Stimulated activated CD8-positive, alpha-beta memory T cell treated with anti-CD3 and anti-CD28 coated beads, Interleukin-7, amount 100 ng/mL, for 1 hour (primary cell): Measurements from ENCODE around the gene ADAM10.
"Not testable (repeated sequence)": the region's sequence is repeated elsewhere in the genome, so short reads cannot be mapped to it uniquely, and the experiment has no call there.

Experiments
- DNase-seq, 2 donors: peaks; one replicate each; pipeline ENCODE4 v3.0.0-alpha.2; 2020; ENCODE audit warnings: low read depth in 2 of 2

The ADAM10 gene

GRCh38 chr15:58749532-58750337, at the start of gene ADAM10:
Gene ADAM10, minus strand, starts transcription at chr15:58749707. Its CDS starts 173 bp downstream, at chr15:58749534.
- peak; percentile 95 to 96 for DNase-seq

GRCh38 chr15:58797505-58797904, 48.0 kb upstream of the ADAM10 start:
- no peak for DNase-seq

GRCh38 chr15:58795825-58796224, 46.3 kb upstream of the ADAM10 start:
- no peak for DNase-seq

GRCh38 chr15:58793862-58794261, 44.4 kb upstream of the ADAM10 start:
- DNase-seq = no peak

GRCh38 chr15:58788056-58788710, 38.7 kb upstream of the ADAM10 start:
- DNase-seq = no peak

GRCh38 chr15:58785355-58785754, 35.8 kb upstream of the ADAM10 start:
- DNase-seq = no peak

- DNase-seq = no peak
Measured at GRCh38 chr15:58779554-58779953, 30.0 kb upstream of the ADAM10 start.

- no peak for DNase-seq
Measured at GRCh38 chr15:58777107-58777506, 27.6 kb upstream of the ADAM10 start.

- no peak for DNase-seq
Measured at GRCh38 chr15:58775402-58775801, 25.9 kb upstream of the ADAM10 start.

- no peak for DNase-seq
Measured at GRCh38 chr15:58773024-58773423, 23.5 kb upstream of the ADAM10 start.

GRCh38 chr15:58771621-58772250, 22.2 kb upstream of the ADAM10 start:
- DNase-seq = no peak

- DNase-seq = peak; percentile 81 to 85
Measured at GRCh38 chr15:58770857-58771620, 21.5 kb upstream of the ADAM10 start, which contains the start of gene MINDY2. Gene MINDY2, plus strand, starts transcription at chr15:58771302. Its CDS starts 94 bp downstream, at chr15:58771396.

GRCh38 chr15:58770519-58770856, 21.0 kb upstream of the ADAM10 start:
- DNase-seq = no peak

- DNase-seq = not testable (repeated sequence)
Measured at GRCh38 chr15:58768601-58769004, 19.1 kb upstream of the ADAM10 start.

GRCh38 chr15:58766290-58766689, 16.8 kb upstream of the ADAM10 start:
- no peak for DNase-seq

- DNase-seq = no peak
Measured at GRCh38 chr15:58764468-58764867, 15.0 kb upstream of the ADAM10 start.

GRCh38 chr15:58762731-58763130, 13.2 kb upstream of the ADAM10 start:
- DNase-seq = no peak

- no peak for DNase-seq
Measured at GRCh38 chr15:58762285-58762684, 12.8 kb upstream of the ADAM10 start.

- no peak for DNase-seq
Measured at GRCh38 chr15:58761010-58761388, 11.5 kb upstream of the ADAM10 start.

- DNase-seq = no peak
Measured at GRCh38 chr15:58760385-58761009, 11.0 kb upstream of the ADAM10 start.

GRCh38 chr15:58758141-58758540, 8.6 kb upstream of the ADAM10 start:
- no peak for DNase-seq

- DNase-seq = no peak
Measured at GRCh38 chr15:58755956-58756355, 6.4 kb upstream of the ADAM10 start.
